GM19395 (cell line): Measurements from ENCODE around the gene MYDGF.

ENCODE experiments used
- ATAC-seq: cut with Tn5 transposase; IDR thresholded peaks from one replicate; pipeline ENCODE4 v1.9.1; 2021; ENCODE audit warnings: mild to moderate bottlenecking, moderate library complexity; ENCODE audit not compliant: unreplicated experiment

Gene MYDGF

DNA sequence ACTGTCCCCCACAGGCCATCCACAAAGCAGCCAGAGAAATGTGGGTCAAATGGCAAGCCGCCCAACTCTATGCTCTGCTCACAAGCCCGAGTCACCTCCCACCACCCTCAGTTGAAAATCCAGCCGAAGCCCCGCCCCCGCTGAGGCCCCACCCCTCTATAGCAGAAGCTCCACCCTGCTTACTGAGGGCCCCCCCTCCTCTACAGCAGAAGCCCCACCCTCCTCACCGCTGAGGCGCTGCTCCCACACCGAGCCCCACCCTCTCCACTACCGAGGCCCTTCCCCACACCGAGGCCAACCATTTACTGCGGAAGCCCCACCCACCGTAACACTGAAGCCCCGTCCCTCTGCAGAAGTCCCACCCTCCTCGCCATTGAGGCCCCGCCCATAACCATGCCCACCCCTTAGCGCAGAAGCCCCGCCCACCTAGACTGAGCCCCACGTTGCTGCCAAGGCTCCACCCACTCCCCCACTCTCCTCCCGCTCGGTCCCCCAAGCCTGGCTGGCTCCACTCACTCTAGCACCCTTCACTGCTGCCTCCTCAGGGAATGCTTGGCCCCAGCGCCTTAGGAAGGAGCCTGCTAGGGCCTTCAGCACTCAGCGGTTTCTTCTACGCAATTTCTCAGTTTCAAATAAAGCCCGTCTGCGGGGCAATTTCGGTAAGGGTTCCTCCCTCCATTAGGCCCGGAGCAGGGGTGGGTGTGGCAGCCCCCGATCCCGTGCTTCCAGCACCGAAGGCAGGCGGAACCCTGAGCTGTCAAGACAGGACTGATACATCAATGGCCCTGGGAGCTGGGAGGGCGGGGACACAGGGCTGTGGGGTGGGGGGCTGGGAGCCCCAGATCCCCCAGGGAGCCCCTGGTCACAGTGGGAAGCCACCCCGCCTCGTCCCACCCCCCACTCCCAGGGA is 9.0 kb upstream of the MYDGF start:
- ATAC-seq, result no peak

DNA sequence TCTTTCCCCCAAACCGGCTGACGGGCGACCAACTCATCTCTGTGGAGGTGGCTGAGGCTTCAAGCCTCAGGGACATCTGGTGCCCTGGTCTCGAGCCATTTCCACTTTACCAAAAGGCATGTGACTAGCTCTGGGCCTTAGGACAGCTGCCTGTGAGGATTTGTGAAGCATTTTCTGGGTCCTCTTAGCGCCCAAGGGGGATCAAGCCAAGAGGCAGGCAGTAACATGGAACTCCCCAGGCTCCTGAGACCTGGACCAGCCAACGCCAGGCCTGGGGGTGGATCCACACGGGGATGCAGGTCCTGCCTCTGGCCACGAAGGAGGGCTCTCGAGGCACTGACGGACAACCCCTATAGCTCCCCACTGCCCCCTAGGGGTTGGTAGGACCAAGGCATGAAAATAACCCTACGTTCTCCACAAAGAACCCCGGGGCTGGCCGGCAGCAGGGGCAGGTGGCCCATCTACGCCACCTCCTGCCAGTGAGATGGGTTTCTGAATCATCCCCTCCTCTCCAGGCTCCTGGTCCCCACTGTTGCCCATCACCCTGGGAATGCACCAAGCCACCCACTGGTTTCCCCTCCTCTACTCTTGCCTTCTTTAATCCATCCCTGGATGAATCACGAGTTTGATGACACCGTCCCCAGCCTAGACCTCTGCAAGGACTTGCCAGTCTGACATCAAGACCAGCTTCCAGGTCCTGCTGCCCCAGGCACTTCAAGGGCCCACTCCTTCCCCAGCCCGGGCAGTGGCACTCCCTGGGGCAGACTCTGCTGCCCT is 7.0 kb upstream of the MYDGF start:
- ATAC-seq, result no peak

DNA sequence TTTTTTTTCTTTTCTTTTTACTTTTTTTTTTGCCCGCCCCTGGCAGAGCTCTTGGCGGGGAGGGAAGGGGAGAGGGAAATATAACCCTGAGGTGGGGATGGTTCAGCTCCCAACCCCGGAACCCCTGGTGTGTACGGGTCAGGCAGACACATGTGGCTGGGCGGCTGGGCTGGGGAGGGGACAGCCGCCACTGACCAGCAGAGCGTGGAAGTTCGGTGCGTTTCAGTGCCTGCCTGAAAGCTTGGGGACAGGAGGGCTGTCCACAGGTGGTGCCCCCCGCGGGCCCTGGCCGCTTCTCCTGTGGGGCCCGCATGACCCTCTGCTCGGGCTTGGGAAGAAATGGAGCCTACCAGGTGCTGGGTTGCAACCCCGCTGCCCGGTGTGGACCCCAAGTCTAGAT is 5.2 kb upstream of the MYDGF start:
- no peak for ATAC-seq

DNA sequence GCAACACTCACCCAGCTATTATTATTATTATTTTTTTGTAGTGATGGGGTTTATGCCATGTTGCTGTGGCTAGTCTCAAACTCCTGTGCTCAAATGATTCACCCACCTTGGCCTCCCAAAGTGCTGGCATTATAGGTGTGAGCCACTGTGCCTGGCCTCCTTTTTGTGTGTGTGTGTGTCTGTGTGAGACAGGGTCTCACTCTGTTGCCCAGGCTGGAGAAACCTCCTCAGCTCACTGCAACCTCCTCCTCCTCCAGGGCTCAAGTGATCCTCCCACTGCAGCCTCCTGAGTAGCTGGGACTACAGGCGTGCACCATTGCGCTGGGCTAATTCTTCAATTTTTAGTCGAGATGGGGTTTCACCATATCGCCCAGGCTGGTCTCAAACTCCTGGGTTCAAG is 3.6 kb upstream of the MYDGF start:
- no peak for ATAC-seq

DNA sequence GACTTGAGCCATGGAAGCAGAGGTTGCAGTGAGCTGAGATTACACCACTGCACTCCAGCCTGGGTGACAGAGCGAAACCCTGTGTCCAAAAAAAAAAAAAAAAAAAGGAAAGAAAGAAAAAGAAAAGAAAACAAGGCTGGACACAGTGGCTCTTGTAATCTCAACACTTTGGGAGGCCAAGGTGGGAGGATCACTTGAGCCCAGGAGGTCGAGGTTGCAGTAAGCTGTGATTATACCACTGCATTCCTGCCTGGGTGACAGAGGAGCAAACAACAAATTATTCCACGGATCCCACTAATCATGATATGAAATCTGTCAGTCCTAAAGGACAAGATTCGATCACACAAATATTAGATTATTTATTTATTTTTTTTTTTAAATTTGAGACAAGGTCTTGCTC is 3.1 kb upstream of the MYDGF start:
- no peak for ATAC-seq

DNA sequence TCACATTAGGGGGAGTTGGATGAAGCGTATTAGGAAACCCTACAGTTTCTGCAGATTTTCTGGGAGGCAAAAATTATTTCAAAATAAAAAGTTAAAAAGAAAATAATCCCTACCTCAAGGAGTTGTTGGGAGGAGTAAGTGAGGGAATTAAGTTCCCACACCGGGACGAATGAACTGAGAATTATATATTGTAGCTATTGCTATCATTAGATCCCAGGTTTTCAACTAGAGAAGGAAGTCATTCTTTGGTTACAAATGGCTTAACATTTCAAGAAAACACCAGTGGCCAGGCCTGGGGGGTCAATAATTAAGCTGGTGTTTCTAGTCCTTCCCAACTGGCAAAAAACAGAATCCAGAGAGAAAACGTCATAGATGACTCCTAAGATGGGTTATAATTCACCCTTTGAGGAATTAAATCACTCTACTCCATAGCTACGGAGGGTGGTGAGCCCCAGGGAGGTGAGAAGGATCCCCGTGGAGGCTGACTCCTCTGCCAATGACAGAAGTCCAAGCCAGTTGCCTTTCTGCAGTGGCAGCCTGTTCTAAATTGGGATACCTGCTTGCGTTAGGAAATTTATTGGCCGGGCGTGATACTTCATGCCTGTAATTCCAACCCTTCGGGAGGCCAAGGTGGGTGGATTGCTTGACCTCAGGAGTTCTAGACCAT is 1.2 kb upstream of the MYDGF start:
- no peak for ATAC-seq

DNA sequence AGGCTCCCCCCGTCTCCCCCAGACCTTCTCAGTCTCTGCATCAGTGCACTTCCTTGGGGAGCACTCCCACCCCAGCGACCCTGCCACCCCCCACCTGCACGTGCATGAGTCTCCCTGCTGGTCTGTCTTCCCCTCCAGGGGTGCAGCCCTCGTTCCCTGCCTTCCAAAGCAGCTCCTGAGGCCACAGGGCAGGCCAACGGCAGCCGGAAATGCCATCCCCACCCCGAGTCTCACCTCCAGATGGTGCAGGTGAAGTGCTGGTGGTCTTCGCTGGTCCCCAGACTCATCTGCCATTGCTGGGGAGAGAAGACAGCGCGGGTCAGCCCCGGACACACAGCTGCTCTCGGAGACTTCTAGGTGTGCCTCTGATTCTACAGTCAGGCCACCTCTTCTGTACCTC is 5.5 kb downstream of the MYDGF start:
- no peak for ATAC-seq

DNA sequence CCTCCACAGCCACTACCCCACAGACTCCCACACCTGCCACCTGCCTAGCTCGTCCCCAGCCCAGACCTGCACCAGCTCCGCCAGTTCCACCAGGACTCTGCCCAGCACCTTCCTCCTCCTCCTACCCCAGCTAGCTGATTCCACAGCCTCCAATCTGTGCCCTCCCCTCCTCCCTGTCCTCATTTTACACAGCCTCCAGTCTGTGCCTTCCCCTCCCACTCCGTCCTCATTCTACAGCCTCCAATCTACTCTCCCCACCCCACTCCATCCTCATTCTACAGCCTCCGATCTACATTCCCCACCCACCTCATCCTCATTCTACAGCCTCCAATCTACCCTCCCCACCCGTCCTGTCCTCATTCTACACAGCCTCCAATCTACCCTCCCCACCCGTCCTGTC is 7.3 kb downstream of the MYDGF start:
- no peak for ATAC-seq

DNA sequence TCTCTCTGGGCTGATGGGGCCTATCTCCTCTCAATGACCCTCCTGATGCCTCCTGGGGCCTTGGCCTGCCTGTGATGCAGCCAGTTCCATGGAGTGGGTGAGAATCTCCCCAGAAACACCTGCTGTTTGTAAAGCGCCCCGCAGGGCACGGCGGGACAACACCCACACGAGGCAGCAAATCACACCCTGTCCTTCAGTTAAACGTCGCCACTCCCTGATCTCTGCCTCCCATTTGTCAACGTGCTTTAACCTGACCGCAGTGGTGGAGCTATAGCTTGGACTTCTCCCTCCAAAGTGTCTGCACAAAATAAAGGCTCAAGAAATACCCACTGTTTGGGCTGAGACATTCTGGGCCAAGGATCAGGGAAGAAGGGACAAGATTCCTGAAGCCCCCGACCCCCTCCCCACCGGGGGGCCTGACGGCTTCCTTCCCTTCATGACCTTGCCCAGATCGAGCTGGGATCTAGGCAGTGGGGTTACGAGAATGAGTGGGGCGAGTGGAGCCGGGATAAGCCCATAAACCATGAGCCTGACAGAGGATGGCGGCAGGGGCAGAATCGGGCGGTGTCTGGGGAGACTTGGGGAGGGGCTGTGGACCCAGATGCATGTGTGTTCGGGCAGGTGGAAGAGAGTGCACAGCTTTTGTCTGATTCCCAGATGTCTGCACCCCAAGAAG is 8.0 kb downstream of the MYDGF start:
- ATAC-seq, result no peak

DNA sequence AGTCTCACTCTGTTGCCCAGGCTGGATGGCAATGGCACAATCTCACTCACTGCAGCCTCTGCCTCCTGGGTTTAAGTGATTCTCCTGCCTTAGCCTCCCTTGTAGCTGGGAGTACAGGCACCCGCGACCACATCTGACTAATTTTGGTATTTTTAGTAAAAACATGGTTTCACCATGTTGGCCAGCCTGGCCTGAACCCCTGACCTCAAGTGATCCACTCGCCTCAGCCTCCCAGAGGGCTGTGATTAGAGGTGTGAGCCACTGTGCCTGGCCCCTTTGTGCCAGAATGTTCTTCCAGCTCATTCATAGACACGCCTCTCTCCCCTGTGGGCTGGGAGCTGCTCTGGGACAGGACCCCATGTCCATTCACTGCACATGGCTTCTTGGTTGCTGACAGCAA is 9.1 kb downstream of the MYDGF start:
- no peak for ATAC-seq

DNA sequence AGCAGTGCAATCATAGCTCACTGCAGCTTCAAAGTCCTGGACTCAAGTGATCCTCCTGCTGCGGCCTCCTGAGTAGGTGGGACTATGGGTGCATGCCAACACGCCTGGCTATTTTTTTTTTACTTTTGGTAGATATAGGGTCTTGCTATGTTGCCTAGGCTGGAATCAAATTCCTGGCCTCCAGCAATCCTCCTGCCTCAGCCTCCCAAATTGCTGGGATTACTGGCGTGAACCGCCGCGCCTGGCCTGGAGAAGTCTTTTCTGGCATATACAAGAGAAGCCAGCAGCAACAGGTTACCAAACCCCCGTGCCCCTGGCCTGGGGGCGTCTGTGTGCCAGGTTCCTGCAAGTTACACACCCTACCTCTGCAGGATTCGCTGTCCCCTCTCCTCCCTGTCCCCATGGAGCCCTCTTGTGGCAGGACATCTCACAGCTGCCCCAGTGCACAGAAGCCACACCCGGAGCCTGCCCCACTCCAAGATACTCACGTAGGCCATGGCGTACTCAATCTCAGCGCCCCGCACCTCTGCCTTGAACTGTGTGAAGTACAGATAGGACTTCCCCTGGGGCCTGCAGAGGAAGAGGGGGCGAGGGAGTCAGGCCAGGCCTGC is 9.9 kb downstream of the MYDGF start:
- no peak for ATAC-seq

DNA sequence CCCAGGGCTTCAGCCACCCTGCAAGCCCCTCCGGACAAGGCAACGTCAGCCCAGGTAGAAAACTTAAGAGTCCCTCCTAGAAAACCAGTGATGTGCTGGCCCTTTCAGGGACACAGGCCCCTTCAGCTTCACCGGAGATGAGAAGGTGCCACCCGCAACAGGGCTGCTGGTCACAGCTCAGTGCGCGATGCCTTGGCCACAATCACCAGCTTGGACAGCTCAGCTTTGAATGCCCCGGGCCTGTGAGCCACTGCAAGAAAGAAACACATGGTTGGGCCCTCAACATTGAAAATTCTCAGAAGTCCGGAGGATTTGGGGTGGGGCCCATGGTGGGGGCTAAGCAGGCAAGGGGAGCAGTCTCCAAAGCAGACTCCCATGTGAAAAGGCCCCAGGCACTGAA is 12.3 kb downstream of the MYDGF start:
- no peak for ATAC-seq

DNA sequence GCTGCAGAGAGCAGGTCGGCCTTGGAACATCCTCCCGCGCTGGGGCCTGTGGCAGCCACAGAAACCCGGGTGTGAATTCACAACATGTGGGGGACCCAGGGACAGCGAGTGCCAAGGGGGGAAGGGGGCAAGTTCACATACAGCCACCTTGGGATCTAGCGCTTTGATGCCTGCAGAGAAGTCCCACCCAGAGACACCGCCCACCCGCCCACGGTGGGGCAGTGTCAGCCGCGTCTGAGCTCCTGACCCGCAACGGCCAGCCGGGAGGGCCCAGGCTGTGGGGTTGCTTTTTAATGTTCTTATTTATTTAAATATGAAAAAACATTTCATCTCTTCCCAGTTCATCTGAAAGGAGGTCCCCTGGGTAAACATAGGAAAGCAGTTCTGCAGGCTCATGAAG is 12.9 kb downstream of the MYDGF start:
- no peak for ATAC-seq

DNA sequence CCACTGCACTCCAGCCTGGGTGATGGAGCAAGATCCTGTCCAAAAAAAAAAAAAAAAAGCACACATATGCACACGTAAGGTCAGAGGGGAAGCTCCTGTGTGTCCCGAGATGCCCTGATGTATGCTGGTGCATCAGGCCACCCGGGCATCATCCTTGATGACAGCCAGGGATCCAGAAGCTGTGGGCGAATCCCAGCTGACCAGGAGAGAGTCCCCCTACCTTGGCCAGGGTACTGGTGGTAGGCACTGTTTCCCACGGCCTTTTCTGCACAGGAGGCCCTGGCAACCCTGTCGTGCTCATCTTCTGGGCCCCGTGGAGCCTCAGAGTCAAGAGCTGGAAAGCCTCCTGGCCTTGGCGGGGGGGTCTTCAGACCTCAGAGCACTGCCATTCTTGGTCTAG is 14.0 kb downstream of the MYDGF start:
- no peak for ATAC-seq

DNA sequence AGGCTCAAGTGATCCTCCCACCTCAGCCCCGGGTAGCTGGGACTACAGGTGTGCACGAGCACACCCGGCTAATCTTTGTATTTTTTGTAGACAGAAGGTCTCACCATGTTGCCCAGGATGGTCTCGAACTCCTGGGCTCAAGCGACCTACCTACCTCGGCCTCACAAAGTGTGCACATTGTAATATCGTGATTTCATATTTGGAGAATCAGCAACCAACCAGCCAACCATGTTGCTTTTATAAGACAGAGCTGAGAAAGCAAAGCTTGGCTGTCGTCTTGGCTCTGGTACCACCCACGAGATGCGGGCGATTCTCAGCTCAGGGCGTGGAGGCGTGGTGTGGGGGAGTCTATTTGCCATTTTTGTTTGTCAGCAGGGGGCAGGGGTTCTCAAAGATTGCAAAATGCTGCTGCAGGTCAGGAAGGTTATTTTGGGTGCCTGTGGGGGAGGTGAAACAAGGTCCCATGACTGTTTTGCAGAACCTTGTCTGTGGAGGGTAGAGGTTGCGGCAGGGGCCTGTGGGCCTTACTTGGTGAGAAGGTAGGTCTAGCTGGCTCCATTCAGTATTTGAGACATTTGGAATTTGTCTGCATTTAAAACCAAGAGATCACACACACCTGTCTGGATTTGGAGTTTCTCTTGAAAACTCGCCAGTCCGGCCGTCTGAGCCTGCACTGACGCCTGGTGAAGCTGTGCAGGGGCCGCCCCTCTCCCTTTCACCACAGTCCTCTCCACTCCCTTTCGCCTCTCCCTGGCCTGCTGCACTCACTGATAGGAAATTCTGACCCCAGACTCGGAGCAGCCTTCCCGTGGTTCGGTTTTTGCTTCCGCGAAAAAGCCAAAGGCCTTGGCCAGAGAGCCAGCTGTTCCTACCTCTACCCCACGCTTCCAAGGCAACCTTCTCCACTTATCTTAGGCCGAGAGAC is 15.4 kb downstream of the MYDGF start:
- ATAC-seq, result no peak

DNA sequence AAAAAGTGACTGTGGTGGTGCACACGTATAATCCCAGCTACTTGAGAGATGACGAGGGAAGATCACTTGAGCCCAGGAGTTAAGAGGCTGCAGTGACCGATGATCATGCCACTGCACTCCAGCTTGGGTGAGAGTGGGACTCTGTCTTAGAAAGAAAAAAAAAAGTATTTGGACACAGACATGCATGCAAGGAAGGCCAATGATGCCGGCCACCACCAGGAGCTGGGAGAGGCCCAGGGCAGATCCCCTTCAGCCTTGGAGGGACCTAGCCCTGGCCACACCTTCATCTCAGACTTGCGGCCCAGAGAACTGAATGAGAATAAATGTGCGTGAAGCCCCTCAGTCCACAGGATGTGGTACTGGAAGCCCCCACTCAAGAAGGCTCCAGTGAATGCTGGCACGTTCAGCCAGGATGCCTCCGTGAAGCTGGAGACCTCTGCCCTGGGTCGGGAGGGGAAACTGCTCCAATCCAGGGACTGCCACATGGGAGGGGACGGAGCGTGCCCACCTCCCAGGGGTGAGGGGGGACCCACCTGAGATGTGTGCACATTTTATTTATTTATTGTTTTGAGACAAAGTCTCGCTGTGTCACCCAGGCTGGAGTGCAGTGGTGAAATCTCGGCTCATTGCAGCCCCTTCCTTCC is 16.2 kb downstream of the MYDGF start:
- no peak for ATAC-seq

DNA sequence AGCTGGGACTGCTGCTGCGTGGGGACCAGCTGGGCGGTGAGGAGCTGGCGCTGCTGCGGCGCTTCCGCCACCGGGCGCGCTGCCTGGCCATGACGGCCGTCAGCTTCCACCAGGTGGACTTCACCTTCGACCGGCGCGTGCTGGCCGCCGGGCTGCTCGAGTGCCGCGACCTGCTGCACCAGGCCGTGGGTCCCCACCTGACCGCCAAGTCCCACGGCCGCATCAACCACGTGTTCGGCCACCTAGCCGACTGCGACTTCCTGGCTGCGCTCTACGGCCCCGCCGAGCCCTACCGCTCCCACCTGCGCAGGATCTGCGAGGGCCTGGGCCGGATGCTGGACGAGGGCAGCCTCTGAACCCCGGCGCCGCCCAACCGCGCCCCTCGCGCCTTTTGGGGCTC is 18.1 kb downstream of the MYDGF start:
- no peak for ATAC-seq

DNA sequence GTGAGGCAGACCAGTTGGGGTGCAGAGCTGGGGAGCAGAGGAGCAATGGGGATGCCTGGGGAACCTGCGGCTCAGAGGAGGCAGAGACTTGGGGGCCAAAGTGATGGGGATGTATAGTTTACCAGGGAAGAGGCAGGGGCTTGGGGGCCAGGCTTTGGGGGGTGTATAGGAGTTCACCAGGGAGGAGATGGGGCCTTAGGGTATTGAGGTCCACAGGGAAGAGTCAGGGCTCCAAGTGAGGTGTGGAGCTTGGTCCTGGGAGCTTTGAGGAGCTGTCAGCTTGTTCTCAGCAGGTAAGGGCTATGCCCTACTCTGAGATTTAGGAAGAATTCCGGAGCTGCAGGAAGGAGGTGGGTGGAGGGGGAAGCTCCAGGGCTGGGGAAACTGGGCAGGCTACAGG is 20.0 kb downstream of the MYDGF start:
- ATAC-seq, result no peak

DNA sequence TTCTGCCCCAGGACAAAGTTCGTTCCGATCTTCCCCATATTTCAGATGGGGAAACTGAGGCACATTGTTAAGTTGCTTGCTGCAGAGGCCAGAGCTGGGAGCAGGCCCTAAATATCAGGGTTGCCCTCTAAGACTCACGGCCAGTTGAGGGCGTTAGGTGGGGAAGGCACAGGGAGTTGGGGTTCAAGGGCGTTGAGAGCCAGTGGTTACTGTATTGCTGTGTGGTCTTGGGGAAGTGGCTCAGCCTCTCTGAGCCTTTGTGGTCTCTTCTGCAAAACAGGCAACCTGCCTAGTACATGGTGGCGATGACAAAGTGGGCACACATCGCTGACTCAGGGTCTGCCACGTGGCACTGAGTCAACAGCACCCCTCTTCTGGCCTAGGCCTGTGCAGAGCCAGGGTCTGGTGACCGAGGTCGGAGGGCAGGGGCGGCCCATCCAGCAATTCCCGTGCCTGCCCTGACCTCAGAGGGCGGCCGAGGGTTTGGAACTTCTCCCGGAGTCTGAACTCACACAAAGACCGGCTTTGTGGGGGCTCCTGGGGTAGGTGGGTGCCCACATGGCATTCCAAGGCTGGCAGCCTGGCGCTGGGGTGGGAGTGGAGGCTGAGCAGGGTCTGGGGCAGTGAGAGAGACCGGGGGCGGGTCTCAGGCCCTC is 20.6 kb downstream of the MYDGF start:
- ATAC-seq, result no peak
